BLaER1 treated with 17β-estradiol and CSF1 and Interleukin-3, amounts not matched to agents 10 nM and 100 nM (cell line): ENCODE measurements around the gene TBC1D32.

Source experiments
- H3K27ac ChIP-seq, 11 experiments: shearing (Covaris generic); formaldehyde crosslinking; 2 replicates each; pipeline ENCODE4 v1.8.1; 2022
- H3K27me3 ChIP-seq, 11 experiments: shearing (Covaris generic); formaldehyde crosslinking; 2 replicates each; pipeline ENCODE4 v1.8.1; 2022
- H3K36me3 ChIP-seq, 11 experiments: shearing (Covaris generic); formaldehyde crosslinking; 2 replicates each; pipeline ENCODE4 v1.8.1; 2022
- H3K4me1 ChIP-seq, 10 experiments: shearing (Covaris generic); formaldehyde crosslinking; 2 replicates each; pipeline ENCODE4 v1.8.1; 2022
- H3K4me2 ChIP-seq, 11 experiments: shearing (Covaris generic); formaldehyde crosslinking; 2 replicates each; pipeline ENCODE4 v1.8.1; 2022
- H3K4me3 ChIP-seq, 10 experiments: shearing (Covaris generic); formaldehyde crosslinking; 2 replicates each; pipeline ENCODE4 v1.8.1; 2022
- H3K9ac ChIP-seq, 11 experiments: shearing (Covaris generic); formaldehyde crosslinking; 2 replicates each; pipeline ENCODE4 v1.8.1; 2022
- H3K9me3 ChIP-seq, 11 experiments: shearing (Covaris generic); formaldehyde crosslinking; replicated peaks in 1 of 11; 2 replicates each; pipeline ENCODE4 v1.8.1; 2022
- H4K20me1 ChIP-seq, 11 experiments: shearing (Covaris generic); formaldehyde crosslinking; 2 replicates each; pipeline ENCODE4 v1.8.1; 2022
- Cebpa-rat ChIP-seq, 11 experiments: shearing (Covaris generic); IDR thresholded peaks; 2 replicates each; pipeline ENCODE4 v1.8.1; 2022

The TBC1D32 gene

DNA sequence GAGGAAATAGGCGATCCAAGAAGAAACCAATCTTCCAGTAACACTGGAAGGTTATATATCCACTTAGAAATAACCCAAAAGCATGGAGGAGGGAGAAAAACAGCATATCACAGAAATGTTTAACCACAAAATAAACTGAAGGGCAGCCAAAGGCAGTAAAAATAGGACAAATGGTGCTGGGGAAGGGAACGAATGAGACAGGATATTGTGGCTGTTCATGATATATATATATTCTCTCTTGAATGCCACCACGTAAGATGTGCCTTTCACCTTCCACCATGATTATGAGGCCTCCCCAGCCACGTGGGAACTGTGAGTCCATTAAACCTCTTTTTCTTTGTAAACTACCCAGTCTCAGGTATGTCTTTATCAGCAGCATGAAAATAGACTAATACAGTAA is 162.4 kb downstream of the TBC1D32 start:
- H3K4me3 ChIP-seq, result no peak overlapping the region
- H3K4me2 ChIP-seq, result no peak overlapping the region
- no peaks in the 10 kb centered on the region for H3K4me1 ChIP-seq
- no peaks in the 10 kb centered on the region for H3K27me3 ChIP-seq
- no peak overlapping the region for H3K9ac ChIP-seq
- no peaks in the 10 kb centered on the region for H3K36me3 ChIP-seq
- no peaks in the 10 kb centered on the region for H3K9me3 ChIP-seq
- no peak for TF ChIP-seq Cebpa-rat (IDR thresholded peaks at IDR 0.05)
- no peak overlapping the region for H3K27ac ChIP-seq
- no peaks in the 10 kb centered on the region for H4K20me1 ChIP-seq

DNA sequence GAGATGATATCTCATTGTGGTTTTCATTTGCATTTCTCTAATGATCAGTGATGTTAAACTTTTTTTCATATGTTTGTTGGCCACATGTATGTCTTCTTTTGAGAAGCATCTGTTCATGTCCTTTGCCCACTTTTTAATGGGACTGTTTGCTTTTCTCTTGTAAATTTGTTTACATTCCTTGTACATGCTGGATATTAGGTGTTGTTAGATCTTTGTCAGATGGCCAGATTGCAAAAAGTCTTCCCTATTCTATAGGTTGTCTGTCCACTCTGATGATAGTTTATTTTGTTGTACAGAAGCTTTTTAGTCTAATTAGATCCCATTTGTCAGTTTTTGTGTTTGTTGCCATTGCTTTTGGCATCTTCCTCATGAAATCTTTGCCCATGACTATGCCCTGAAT is 172.4 kb downstream of the TBC1D32 start:
- no peaks in the 10 kb centered on the region for H4K20me1 ChIP-seq
- peaks cover 0 to 8% (median 0%) of the 10 kb centered on the region in 10 experiments; a peak in 2 of 20 replicates for H3K4me1 ChIP-seq
- no peak overlapping the region for H3K4me3 ChIP-seq
- H3K27me3 ChIP-seq, result no peaks in the 10 kb centered on the region
- peaks cover 0 to 14% (median 6%) of the 10 kb centered on the region in 11 experiments; a peak in 7 of 22 replicates for H3K9me3 ChIP-seq
- peaks cover 7 to 26% (median 17%) of the 10 kb centered on the region in 11 experiments; a peak in 19 of 22 replicates for H3K36me3 ChIP-seq
- no peak overlapping the region for H3K9ac ChIP-seq
- H3K4me2 ChIP-seq, result no peak overlapping the region
- H3K27ac ChIP-seq, result no peak overlapping the region
- no peak for TF ChIP-seq Cebpa-rat (IDR thresholded peaks at IDR 0.05)

DNA sequence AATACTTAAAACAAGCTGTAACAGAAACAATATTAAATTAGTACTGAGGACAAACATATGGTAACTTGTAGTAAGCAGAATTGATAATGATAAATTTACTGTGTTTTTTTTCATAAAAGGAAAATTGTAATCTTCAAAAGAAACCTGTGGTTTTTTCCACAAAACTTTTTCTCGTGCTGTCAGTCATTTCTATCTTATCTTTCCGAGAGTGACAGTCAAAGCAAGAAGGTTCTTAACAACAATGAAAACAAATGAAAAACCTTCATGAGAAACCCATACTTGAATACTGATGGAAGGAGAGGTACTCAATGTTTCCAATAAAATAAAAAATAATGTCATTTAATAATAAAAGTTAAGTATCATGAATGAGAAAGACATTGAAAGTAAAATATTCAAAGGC is 174.0 kb downstream of the TBC1D32 start:
- Histone ChIP-seq H3K4me3 (no peak overlapping the region), H4K20me1 (no peaks in the 10 kb centered on the region), H3K9ac (no peak overlapping the region), H3K27ac (no peak overlapping the region), H3K4me2 (no peak overlapping the region), H3K36me3 (peaks cover 7 to 30% (median 17%) of the 10 kb centered on the region in 11 experiments; a peak in 19 of 22 replicates), H3K9me3 (peaks cover 0 to 14% (median 6%) of the 10 kb centered on the region in 11 experiments; a peak in 7 of 22 replicates), H3K27me3 (no peaks in the 10 kb centered on the region), H3K4me1 (peaks cover 0 to 8% (median 0%) of the 10 kb centered on the region in 10 experiments; a peak in 2 of 20 replicates)
- TF ChIP-seq Cebpa-rat (IDR thresholded peaks at IDR 0.05), result no peak

DNA sequence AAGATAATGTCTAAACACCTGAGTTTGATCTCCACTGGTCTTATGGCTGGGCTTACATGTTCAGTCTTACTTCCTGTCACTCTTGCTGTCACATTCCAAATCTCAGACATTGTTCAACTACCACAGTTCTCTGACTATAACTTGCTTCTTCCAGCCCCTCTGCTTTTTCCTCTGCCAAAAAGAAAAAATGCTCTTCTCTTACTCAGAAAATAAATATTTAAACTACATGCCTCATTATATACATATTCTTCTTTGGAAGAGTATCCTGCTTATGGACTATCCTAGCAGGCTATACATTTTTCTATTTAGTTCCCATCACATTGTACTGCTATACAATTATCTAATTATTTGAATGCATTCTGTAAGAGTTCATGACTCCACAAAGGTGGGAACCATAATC is 175.4 kb downstream of the TBC1D32 start:
- Histone ChIP-seq H3K36me3 (peaks cover 18 to 41% (median 28%) of the 10 kb centered on the region in 11 experiments), H3K9ac (no peak overlapping the region), H3K4me2 (no peak overlapping the region), H4K20me1 (no peaks in the 10 kb centered on the region), H3K27me3 (no peaks in the 10 kb centered on the region), H3K4me1 (peaks cover 0 to 8% (median 0%) of the 10 kb centered on the region in 10 experiments; a peak in 2 of 20 replicates), H3K27ac (no peak overlapping the region), H3K9me3 (peaks cover 6 to 27% (median 16%) of the 10 kb centered on the region in 11 experiments), H3K4me3 (no peak overlapping the region)
- TF ChIP-seq Cebpa-rat (IDR thresholded peaks at IDR 0.05), result no peak

DNA sequence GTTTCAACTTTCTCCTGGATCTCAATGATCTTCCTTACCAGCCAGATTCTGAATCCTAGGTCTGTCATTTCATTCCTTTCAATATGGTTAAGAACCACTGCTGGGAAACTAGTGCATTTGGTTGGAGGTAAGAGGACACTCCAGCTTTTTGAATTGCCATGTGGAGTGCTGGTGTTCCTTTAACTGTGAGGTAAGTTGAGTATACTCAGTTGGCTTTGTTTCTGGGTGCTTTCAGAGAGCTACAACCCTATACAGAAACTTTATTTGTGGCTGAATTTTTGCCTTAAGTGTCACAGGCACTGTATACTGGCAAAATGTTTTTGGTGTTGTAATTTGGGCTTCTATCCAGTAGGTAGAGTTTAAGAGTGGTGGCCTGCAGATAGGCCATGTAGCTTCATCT is 175.8 kb downstream of the TBC1D32 start:
- no peak for TF ChIP-seq Cebpa-rat (IDR thresholded peaks at IDR 0.05)
- H3K4me1 ChIP-seq, result peaks cover 0 to 8% (median 0%) of the 10 kb centered on the region in 10 experiments; a peak in 2 of 20 replicates
- no peaks in the 10 kb centered on the region for H4K20me1 ChIP-seq
- H3K36me3 ChIP-seq, result peaks cover 23 to 45% (median 32%) of the 10 kb centered on the region in 11 experiments
- no peak overlapping the region for H3K27ac ChIP-seq
- no peak overlapping the region for H3K4me2 ChIP-seq
- H3K9ac ChIP-seq, result no peak overlapping the region
- H3K9me3 ChIP-seq, result peaks cover 10 to 32% (median 20%) of the 10 kb centered on the region in 11 experiments
- H3K4me3 ChIP-seq, result no peak overlapping the region
- H3K27me3 ChIP-seq, result no peaks in the 10 kb centered on the region

DNA sequence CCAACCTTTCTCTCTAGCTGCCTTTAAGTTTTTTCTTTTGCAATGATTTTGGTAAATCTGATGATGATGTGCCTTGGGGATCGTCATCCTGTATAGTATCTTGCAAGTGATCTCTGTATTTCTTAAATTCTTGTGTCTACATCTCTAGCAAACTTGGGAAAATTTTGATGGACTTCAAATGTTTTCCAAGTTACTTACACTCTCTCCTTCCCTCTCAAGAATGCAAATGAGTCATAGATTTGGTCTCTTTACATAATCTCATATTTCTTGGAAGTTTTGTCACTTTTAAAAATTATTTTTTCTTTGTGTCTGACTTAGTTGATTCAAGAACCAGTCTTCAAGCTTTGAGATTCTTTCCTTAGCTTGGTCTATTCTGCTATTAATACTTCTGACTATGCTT is 176.4 kb downstream of the TBC1D32 start:
- H4K20me1 ChIP-seq, result no peaks in the 10 kb centered on the region
- peaks cover 16 to 37% (median 25%) of the 10 kb centered on the region in 11 experiments for H3K9me3 ChIP-seq
- H3K4me1 ChIP-seq, result peaks cover 0 to 8% (median 0%) of the 10 kb centered on the region in 10 experiments; a peak in 2 of 20 replicates
- H3K36me3 ChIP-seq, result peaks cover 28 to 50% (median 37%) of the 10 kb centered on the region in 11 experiments
- H3K4me2 ChIP-seq, result no peak overlapping the region
- no peak overlapping the region for H3K4me3 ChIP-seq
- H3K9ac ChIP-seq, result no peak overlapping the region
- no peaks in the 10 kb centered on the region for H3K27me3 ChIP-seq
- H3K27ac ChIP-seq, result no peak overlapping the region
- no peak for TF ChIP-seq Cebpa-rat (IDR thresholded peaks at IDR 0.05)

DNA sequence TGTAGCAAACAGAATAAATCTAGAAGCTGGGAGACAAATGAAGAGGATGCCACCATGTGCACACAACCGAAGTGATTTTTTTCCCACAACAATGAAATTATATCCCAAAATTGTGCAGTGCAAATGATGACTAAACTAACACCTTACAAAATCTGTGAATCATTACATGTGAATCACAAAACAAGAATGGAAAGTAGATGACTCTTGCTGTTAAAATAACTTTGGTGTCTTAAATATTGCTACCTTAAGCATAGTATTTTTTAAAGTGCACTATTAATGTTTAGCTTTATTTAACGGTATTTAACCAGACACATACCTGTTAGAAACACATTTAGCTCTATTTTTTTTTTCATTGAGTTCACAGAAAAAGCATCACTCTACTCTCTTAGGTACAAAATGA is 190.8 kb downstream of the TBC1D32 start:
- Histone ChIP-seq H3K9ac (no peak overlapping the region), H4K20me1 (no peaks in the 10 kb centered on the region), H3K27me3 (no peaks in the 10 kb centered on the region), H3K36me3 (peaks cover 0 to 15% (median 7%) of the 10 kb centered on the region in 11 experiments; a peak in 10 of 22 replicates), H3K4me3 (no peak overlapping the region), H3K4me1 (no peaks in the 10 kb centered on the region), H3K9me3 (peaks cover 16 to 21% (median 19%) of the 10 kb centered on the region in 11 experiments), H3K4me2 (no peak overlapping the region), H3K27ac (no peak overlapping the region)
- no peak for TF ChIP-seq Cebpa-rat (IDR thresholded peaks at IDR 0.05)

DNA sequence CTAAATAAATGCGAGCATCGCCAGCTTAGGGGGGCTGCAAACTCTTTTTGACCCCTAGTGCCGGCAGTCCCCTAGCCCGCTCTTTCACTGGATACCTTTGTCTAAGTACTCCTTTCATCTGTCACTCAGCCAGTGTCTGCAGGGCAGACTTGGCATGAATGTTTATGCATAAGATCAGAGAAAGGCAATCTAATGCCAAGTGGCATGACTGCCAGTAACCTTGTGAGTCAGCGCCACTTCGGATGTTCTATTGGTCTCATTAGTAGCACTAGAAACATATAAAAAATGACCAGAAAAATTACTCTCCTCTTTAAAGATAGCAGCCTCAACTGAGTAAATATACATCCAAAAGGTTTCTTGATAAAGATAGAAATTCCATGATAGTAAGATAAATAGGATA is 192.2 kb downstream of the TBC1D32 start:
- no peaks in the 10 kb centered on the region for H4K20me1 ChIP-seq
- H3K4me3 ChIP-seq, result no peak overlapping the region
- H3K4me2 ChIP-seq, result no peak overlapping the region
- peaks cover 0 to 15% (median 7%) of the 10 kb centered on the region in 11 experiments; a peak in 10 of 22 replicates for H3K36me3 ChIP-seq
- H3K9ac ChIP-seq, result no peak overlapping the region
- H3K9me3 ChIP-seq, result peaks cover 16 to 21% (median 18%) of the 10 kb centered on the region in 11 experiments
- no peaks in the 10 kb centered on the region for H3K27me3 ChIP-seq
- TF ChIP-seq Cebpa-rat (IDR thresholded peaks at IDR 0.05), result no peak
- no peak overlapping the region for H3K27ac ChIP-seq
- no peaks in the 10 kb centered on the region for H3K4me1 ChIP-seq

DNA sequence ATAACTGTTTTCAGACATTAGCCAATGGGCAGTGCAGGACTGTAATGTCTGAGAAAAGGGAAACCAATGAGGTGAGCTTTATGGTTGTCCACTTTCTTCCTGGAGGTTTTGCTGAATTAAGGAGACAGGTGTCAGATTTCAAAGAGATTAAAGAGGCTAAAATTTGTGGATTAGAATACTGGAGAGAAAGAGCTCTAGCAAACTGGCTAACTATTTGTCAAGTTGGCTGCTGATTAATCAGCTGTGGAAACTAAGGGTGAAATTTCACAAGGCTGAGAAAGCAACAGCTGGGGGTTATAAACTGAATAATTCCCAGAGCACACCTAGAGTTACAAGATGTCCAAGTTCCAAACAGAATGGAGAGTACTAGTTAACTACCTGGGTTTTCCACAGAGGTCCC is 198.9 kb downstream of the TBC1D32 start:
- Histone ChIP-seq H3K4me1 (no peaks in the 10 kb centered on the region), H3K27me3 (no peaks in the 10 kb centered on the region), H4K20me1 (no peaks in the 10 kb centered on the region), H3K4me3 (no peak overlapping the region), H3K36me3 (no peaks in the 10 kb centered on the region), H3K9ac (no peak overlapping the region), H3K9me3 (no peaks in the 10 kb centered on the region), H3K4me2 (no peak overlapping the region), H3K27ac (no peak overlapping the region)
- TF ChIP-seq Cebpa-rat (IDR thresholded peaks at IDR 0.05), result no peak

DNA sequence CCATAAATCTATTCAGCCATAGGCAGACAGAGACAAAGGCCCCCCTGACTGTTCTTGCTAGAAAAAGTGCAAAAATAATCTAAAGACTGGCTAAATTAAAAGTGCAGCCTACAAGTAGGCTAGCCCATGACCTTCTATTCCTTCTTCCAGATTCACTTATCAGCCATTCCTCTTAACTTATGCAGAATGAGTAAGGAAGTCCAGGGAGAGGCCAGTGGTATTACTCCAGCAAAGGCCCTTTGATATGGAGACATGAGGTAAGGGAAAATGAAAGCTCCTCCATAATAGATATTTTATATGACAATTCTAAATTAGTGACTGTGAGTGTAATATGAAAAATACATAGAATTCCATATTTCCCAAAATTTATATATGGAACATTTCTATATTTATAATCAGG is 199.4 kb downstream of the TBC1D32 start:
- TF ChIP-seq Cebpa-rat (IDR thresholded peaks at IDR 0.05), result no peak

More for the DNA sequence above, 199.4 kb downstream of the TBC1D32 start:
- Histone ChIP-seq H3K9me3 (no peaks in the 10 kb centered on the region), H3K9ac (no peak overlapping the region), H3K4me2 (no peak overlapping the region), H3K4me3 (no peak overlapping the region), H3K27ac (no peak overlapping the region), H4K20me1 (no peaks in the 10 kb centered on the region), H3K4me1 (no peaks in the 10 kb centered on the region), H3K36me3 (no peaks in the 10 kb centered on the region), H3K27me3 (no peaks in the 10 kb centered on the region)
